OCI-LY3 (cell line): ENCODE data around the gene TOGARAM1.

Source experiments
- H2AFZ ChIP-seq: fragments of 200-600, 300-600 bp; shearing (Covaris generic); 2 replicates; pipeline ENCODE4 v1.6.0; 2014; ENCODE audit warnings: antibody characterized with exemption, low read depth, low read length
- H3K27ac ChIP-seq: fragments of 200-600, 300-600 bp; sonication (generic); 2 replicates; pipeline ENCODE4 v1.5.1; 2014; ENCODE audit warnings: mild to moderate bottlenecking, low read length, moderate library complexity, mixed read lengths
- H3K27me3 ChIP-seq: fragments of 200-600, 300-600 bp; sonication (generic); 2 replicates; pipeline ENCODE4 v1.6.1; 2014; ENCODE audit warnings: low read depth, low read length, mixed read lengths
- H3K36me3 ChIP-seq: fragments of 200-600, 300-600 bp; sonication (generic); replicated peaks from 2 replicates; pipeline ENCODE3; 2014; ENCODE audit warnings: low read depth, low read length, mixed read lengths
- H3K4me1 ChIP-seq: fragments of 300-600, 200-600 bp; sonication (generic); 2 replicates; pipeline ENCODE4 v1.6.1; 2014; ENCODE audit warnings: low read length, mixed read lengths
- H3K4me2 ChIP-seq: fragments of 200-600, 300-600 bp; sonication (generic); 2 replicates; pipeline ENCODE4 v1.6.1; 2014; ENCODE audit warnings: low read length, mixed read lengths
- H3K4me3 ChIP-seq: fragments of 300-600, 200-600 bp; sonication (generic); 2 replicates; pipeline ENCODE4 v1.5.1; 2014; ENCODE audit warnings: antibody characterized with exemption, mild to moderate bottlenecking, low read length, moderate library complexity
- H3K79me2 ChIP-seq: fragments of 300-600, 200-600 bp; shearing (Covaris generic); 2 replicates; pipeline ENCODE4 v1.6.1; 2014; ENCODE audit warnings: mild to moderate bottlenecking, low read length, mixed read lengths
- H3K9ac ChIP-seq: fragments of 300-600, 200-600 bp; shearing (Covaris generic); 2 replicates; pipeline ENCODE4 v1.6.0; 2014; ENCODE audit warnings: mild to moderate bottlenecking, low read length, moderate library complexity
- H3K9me3 ChIP-seq: fragments of 200-600, 300-600 bp; shearing (Covaris generic); 2 replicates; pipeline ENCODE4 v1.6.1; 2014; ENCODE audit warnings: low read length, mixed read lengths; ENCODE audit not compliant: insufficient read depth
- H4K20me1 ChIP-seq: fragments of 200-600, 300-600 bp; sonication (generic); 2 replicates; pipeline ENCODE4 v1.6.1; 2016; ENCODE audit warnings: low read length, mixed read lengths; ENCODE audit not compliant: insufficient read depth
- CTCF ChIP-seq: fragments of 200-600, 300-600 bp; sonication (generic); IDR thresholded peaks from 2 replicates; pipeline ENCODE4 v1.5.1; 2014; ENCODE audit warnings: antibody characterized with exemption, low read length, low read depth
- EZH2phosphoT487 ChIP-seq: fragments of 200-600 bp; shearing (Covaris generic); IDR thresholded peaks from 2 replicates; pipeline ENCODE4 v1.6.1; 2018; ENCODE audit warnings: antibody characterized with exemption, mixed run types, low read depth

The TOGARAM1 gene

GRCh38 chr14:44961554-44962333 is at the start of gene TOGARAM1, which contains the start of gene KLHL28:
Gene TOGARAM1 (plus strand): TSS chr14:44962190. CDS start chr14:44962422, 232 bp downstream.
Gene KLHL28 (minus strand): TSS chr14:44961947. CDS start chr14:44945928, 16,019 bp downstream.
- Histone ChIP-seq H3K36me3 (peaks cover 20% of the 10 kb centered on the region), H3K4me1 (peaks cover 27% of the 10 kb centered on the region), H4K20me1 (peaks cover 17% of the 10 kb centered on the region), H3K27me3 (no peaks in the 10 kb centered on the region), H3K9me3 (peaks cover 10% of the 10 kb centered on the region; the same call in 1 of the 2 replicates), H3K9ac (peak within 1 kb of the TSS; percentile 77), H3K27ac (peak within 1 kb of the TSS; percentile 72), H3K79me2 (peaks cover 94% of the 10 kb centered on the region), H3K4me3 (peak within 1 kb of the TSS; percentile 86), H2AFZ (peak within 1 kb of the TSS; percentile 69), H3K4me2 (peak within 1 kb of the TSS; percentile 84)
- TF ChIP-seq CTCF (no peak), EZH2phosphoT487 (no peak)

GRCh38 chr14:44914849-44915248 is 47.1 kb upstream of the TOGARAM1 start:
- no peak overlapping the region for H3K27ac ChIP-seq
- no peak overlapping the region for H2AFZ ChIP-seq
- no peak overlapping the region for H3K9ac ChIP-seq

DNA sequence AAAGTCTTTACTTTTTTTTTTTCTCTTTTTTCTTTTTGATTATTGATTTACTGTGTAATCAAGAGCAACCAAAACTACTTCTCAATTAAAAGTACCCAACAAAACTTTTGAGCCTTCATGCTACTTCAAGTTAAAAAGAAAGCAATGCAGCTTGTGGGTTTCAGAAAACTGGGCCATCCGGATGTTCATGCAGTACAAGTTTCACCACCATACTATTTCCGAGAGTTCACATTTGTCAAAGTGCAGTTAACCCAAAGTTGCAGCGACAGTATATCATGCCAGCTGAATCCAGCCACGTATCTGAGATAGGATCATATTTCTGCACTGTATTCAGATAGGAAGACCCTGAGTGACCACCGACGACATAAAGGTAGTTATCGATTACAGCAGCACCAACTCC is 33.2 kb upstream of the TOGARAM1 start:
- 0 out of 2 replicates have a peak, but pooled peaks cover 4% of the 10 kb centered on the region for H3K4me1 ChIP-seq
- H3K4me2 ChIP-seq: no peak overlapping the region
- H3K9ac ChIP-seq: no peak overlapping the region
- H3K27me3 ChIP-seq: no peaks in the 10 kb centered on the region
- TF ChIP-seq EZH2phosphoT487: no peak
- no peak for TF ChIP-seq CTCF
- no peaks in the 10 kb centered on the region for H3K79me2 ChIP-seq
- H3K4me3 ChIP-seq: no peak overlapping the region
- H4K20me1 ChIP-seq: no peaks in the 10 kb centered on the region
- no peak overlapping the region for H2AFZ ChIP-seq
- H3K27ac ChIP-seq: no peak overlapping the region
- peaks cover 5% of the 10 kb centered on the region for H3K36me3 ChIP-seq
- H3K9me3 ChIP-seq: no peaks in the 10 kb centered on the region

More at GRCh38 chr14:44914849-44915248, 47.1 kb upstream of the TOGARAM1 start:
- Histone ChIP-seq H3K27me3 (no peaks in the 10 kb centered on the region), H3K4me1 (no peaks in the 10 kb centered on the region), H3K4me3 (no peak overlapping the region), H3K9me3 (no peaks in the 10 kb centered on the region), H3K36me3 (no peaks in the 10 kb centered on the region), H4K20me1 (no peaks in the 10 kb centered on the region), H3K4me2 (no peak overlapping the region), H3K79me2 (no peaks in the 10 kb centered on the region)
- TF ChIP-seq CTCF: no peak
- no peak for TF ChIP-seq EZH2phosphoT487

DNA sequence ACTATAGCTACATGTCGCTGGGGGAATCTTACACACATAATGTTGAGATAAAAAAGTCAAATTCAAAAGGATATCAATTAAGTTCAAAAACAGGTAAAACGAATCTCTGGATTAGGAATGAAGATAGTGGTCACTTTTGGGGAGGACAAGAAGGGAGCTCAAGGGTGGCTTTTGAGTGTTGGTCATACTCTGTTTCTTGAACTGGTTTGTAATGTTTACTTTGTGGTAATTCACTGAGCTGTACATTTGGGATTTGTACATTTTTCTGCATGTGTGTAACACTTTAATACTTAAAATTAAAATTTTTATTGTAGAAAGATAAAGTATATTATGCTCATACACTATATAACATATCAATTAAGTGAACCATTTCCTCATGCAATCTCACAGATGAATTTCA is 26.8 kb upstream of the TOGARAM1 start:
- Histone ChIP-seq H3K79me2 (no peaks in the 10 kb centered on the region), H3K9ac (no peak overlapping the region), H3K27me3 (no peaks in the 10 kb centered on the region), H4K20me1 (no peaks in the 10 kb centered on the region), H3K27ac (no peak overlapping the region), H3K4me2 (no peak overlapping the region), H3K36me3 (peaks cover 30% of the 10 kb centered on the region), H3K9me3 (no peaks in the 10 kb centered on the region), H2AFZ (no peak overlapping the region), H3K4me1 (no peaks in the 10 kb centered on the region), H3K4me3 (no peak overlapping the region)
- TF ChIP-seq EZH2phosphoT487: no peak
- no peak for TF ChIP-seq CTCF
